ENCODE data around the gene PPHLN1.

DNA sequence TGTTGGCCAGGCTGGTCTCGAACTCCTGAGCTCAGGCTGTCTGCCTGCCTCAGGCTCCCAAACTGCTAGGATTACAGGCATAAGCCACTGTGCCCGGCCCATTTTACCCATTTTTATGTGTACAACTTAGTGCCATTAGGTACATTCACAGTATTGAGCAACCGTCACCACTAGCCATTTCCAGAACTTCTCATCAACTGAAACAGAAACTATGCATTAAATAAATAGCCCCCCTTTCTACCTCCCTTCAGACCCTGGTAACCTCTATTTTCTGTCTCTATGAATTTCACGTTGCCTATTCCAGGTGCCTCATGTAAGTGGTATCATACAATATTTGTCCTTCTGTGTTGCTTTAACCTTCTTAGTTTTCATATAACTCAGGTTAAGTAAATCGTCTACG, 16.0 kb upstream of the PPHLN1 start:
- no peak for TF ChIP-seq CTCF (IDR thresholded peaks at IDR 0.05)
- TF ChIP-seq POLR2AphosphoS5 (IDR thresholded peaks at IDR 0.05) = no peak
- no peak for TF ChIP-seq POLR2A (IDR thresholded peaks at IDR 0.05)
